SU-DHL-6 (cell line): Measurements from ENCODE around the gene LRRC34.

Source experiments
- H2AFZ ChIP-seq: fragments of 200-600 bp; sonication (generic); 2 replicates; pipeline ENCODE4 v1.6.1; 2014; ENCODE audit warnings: low read depth, mild to moderate bottlenecking, moderate library complexity, mixed read lengths, antibody characterized with exemption, low read length; ENCODE audit not compliant: severe bottlenecking
- H3F3A ChIP-seq: fragments of 200-600 bp; shearing (Covaris generic); 2 replicates; pipeline ENCODE4 v1.6.0; 2016; ENCODE audit warnings: antibody characterized with exemption, mild to moderate bottlenecking; ENCODE audit not compliant: insufficient read depth
- H3K27ac ChIP-seq: fragments of 200-600 bp; sonication (generic); 2 replicates; pipeline ENCODE4 v1.5.1; 2016; ENCODE audit warnings: low read depth, mild to moderate bottlenecking, low read length, moderate library complexity, mixed read lengths
- H3K27me3 ChIP-seq: fragments of 200-600 bp; sonication (generic), shearing (Covaris generic); 2 replicates; pipeline ENCODE4 v1.6.0; 2014; ENCODE audit warnings: mild to moderate bottlenecking, low read length
- H3K36me3 ChIP-seq: fragments of 200-600 bp; sonication (generic); 2 replicates; pipeline ENCODE4 v1.6.1; 2014; ENCODE audit warnings: mild to moderate bottlenecking, low read length, mixed read lengths
- H3K4me2 ChIP-seq: fragments of 300-600, 200-600 bp; shearing (Covaris generic), sonication (generic); 2 replicates; pipeline ENCODE4 v1.6.0; 2014; ENCODE audit warnings: low read length, low read depth, mild to moderate bottlenecking; ENCODE audit not compliant: poor library complexity, severe bottlenecking
- H3K4me3 ChIP-seq: fragments of 200-600 bp; sonication (generic); 2 replicates; pipeline ENCODE4 v1.5.1; 2014; ENCODE audit warnings: antibody characterized with exemption, low read length, mild to moderate bottlenecking, mixed read lengths; ENCODE audit not compliant: insufficient read depth, poor library complexity, severe bottlenecking
- H3K79me2 ChIP-seq: fragments of 200-600 bp; sonication (generic); 2 replicates; pipeline ENCODE4 v1.6.1; 2014; ENCODE audit warnings: mild to moderate bottlenecking, low read length, moderate library complexity; ENCODE audit not compliant: insufficient read depth
- H3K9ac ChIP-seq: fragments of 200-600 bp; sonication (generic); 2 replicates; pipeline ENCODE4 v1.7.0; 2014; ENCODE audit warnings: mild to moderate bottlenecking, low read length
- H3K9me2 ChIP-seq: fragments of 200-600 bp; sonication (generic); replicated peaks from 2 replicates; pipeline ENCODE4 v1.6.1; 2014; ENCODE audit warnings: low read length; ENCODE audit not compliant: insufficient read depth
- H3K9me3 ChIP-seq: fragments of 200-600 bp; sonication (generic); 2 replicates; pipeline ENCODE4 v1.6.1; 2014; ENCODE audit warnings: low read length, mixed read lengths; ENCODE audit not compliant: insufficient read depth
- H4K20me1 ChIP-seq: fragments of 200-600 bp; sonication (generic); 2 replicates; pipeline ENCODE4 v1.6.1; 2014; ENCODE audit warnings: low read depth, mild to moderate bottlenecking, antibody characterized with exemption, low read length, moderate library complexity, mixed read lengths
- CTCF ChIP-seq: fragments of 200-600 bp; sonication (generic); IDR thresholded peaks from one replicate; pipeline ENCODE4 v1.5.1; 2017; ENCODE audit warnings: antibody characterized with exemption, mild to moderate bottlenecking, low read length, moderate library complexity; ENCODE audit not compliant: insufficient read depth, poor library complexity, severe bottlenecking
- EZH2phosphoT487 ChIP-seq: fragments of 200-600 bp; sonication (generic), shearing (Covaris generic); conservative IDR thresholded peaks from 2 replicates; pipeline ENCODE4 v1.6.1; 2018; ENCODE audit warnings: mild to moderate bottlenecking, antibody characterized with exemption, low read length, moderate library complexity, mixed read lengths

The LRRC34 gene

GRCh38 chr3:169822540-169822939 is 9.8 kb upstream of the LRRC34 start:
- H3K27me3 ChIP-seq, result no peaks in the 10 kb centered on the region
- H3K4me3 ChIP-seq, result no peak overlapping the region
- no peak overlapping the region for H3K27ac ChIP-seq
- H4K20me1 ChIP-seq, result no peaks in the 10 kb centered on the region
- no peaks in the 10 kb centered on the region for H3K9me2 ChIP-seq
- no peaks in the 10 kb centered on the region for H3K36me3 ChIP-seq
- no peak overlapping the region for H2AFZ ChIP-seq
- H3F3A ChIP-seq, result no peaks in the 10 kb centered on the region
- no peaks in the 10 kb centered on the region for H3K79me2 ChIP-seq
- no peak overlapping the region for H3K9ac ChIP-seq
- H3K4me2 ChIP-seq, result no peak overlapping the region
- TF ChIP-seq CTCF (no peak), EZH2phosphoT487 (no peak)
- H3K9me3 ChIP-seq, result no peaks in the 10 kb centered on the region

GRCh38 chr3:169822091-169822490 is 9.4 kb upstream of the LRRC34 start:
- Histone ChIP-seq H3K27ac (no peak overlapping the region), H3K27me3 (no peaks in the 10 kb centered on the region), H3K9ac (no peak overlapping the region), H3K9me3 (no peaks in the 10 kb centered on the region), H2AFZ (no peak overlapping the region), H3K9me2 (no peaks in the 10 kb centered on the region), H3K79me2 (no peaks in the 10 kb centered on the region), H3K4me3 (no peak overlapping the region), H3F3A (no peaks in the 10 kb centered on the region), H3K4me2 (no peak overlapping the region), H4K20me1 (no peaks in the 10 kb centered on the region), H3K36me3 (no peaks in the 10 kb centered on the region)
- TF ChIP-seq CTCF, result no peak
- no peak for TF ChIP-seq EZH2phosphoT487

GRCh38 chr3:169818316-169818715 is 5.6 kb upstream of the LRRC34 start:
- H3K4me2 ChIP-seq, result no peak overlapping the region

More at GRCh38 chr3:169818316-169818715, 5.6 kb upstream of the LRRC34 start:
- no peaks in the 10 kb centered on the region for H3K9me2 ChIP-seq
- H3K79me2 ChIP-seq, result no peaks in the 10 kb centered on the region
- no peaks in the 10 kb centered on the region for H3K27me3 ChIP-seq
- H3K9me3 ChIP-seq, result no peaks in the 10 kb centered on the region
- no peaks in the 10 kb centered on the region for H3K36me3 ChIP-seq
- H3K27ac ChIP-seq, result no peak overlapping the region
- no peaks in the 10 kb centered on the region for H4K20me1 ChIP-seq
- TF ChIP-seq CTCF (no peak), EZH2phosphoT487 (no peak)
- no peak overlapping the region for H2AFZ ChIP-seq
- no peak overlapping the region for H3K4me3 ChIP-seq
- no peaks in the 10 kb centered on the region for H3F3A ChIP-seq
- no peak overlapping the region for H3K9ac ChIP-seq
